Ecto neural progenitor cell (in vitro differentiated cells): Measurements from ENCODE around the gene PSMD11.

Source experiments
- DNase-seq: peaks from one replicate; pipeline ENCODE4 v3.0.0-alpha.2; 2018; ENCODE audit warnings: low spot score

PSMD11 gene

DNA sequence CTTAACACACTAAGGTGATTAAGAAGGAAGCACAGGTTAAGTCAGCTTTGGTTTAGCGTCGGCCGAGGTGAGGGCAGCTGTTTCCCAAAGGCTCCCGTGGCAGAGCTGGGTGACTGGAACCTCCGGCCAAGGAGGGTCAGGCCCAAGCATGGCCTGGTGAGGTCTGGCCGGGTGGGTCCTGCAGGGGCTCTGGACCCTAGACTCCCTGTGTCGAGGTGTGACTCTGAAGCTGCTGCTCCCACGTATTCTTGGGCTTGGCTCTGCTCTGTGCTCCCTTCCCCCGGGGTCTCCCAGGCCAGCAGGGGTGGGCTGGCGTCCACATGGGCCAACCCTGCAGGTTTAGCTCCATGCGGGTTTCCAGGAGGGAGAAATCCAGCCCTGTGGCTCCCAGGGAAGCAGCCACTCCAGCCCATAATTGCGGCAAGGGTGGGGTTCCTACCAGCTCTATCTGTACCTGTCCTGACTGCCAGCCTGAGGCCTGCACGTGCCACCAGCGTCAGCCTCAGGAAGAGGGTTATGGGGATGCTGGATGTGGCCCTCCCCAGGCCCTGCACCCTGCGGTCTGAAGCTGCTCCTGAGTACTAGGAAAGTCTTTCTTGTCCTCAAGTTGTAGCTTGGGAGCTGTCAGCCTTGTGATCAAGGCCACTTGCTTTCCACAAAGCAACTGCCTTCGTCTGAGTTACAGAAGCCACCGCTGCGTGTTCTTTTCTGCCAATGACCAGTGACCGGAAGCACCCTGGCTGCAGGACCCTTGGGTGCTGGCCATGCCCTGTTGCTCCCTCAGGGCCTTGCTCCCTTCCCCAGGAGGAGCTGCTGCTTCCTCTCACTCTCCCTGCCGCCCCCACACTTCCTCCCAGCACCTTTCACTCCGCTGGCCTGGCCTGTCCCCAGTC lies 47.3 kb downstream of the PSMD11 start:
- DNase-seq = no peak

- no peak for DNase-seq
Measured at GRCh38 chr17:32492264-32492589, 47.9 kb downstream of the PSMD11 start.

GRCh38 chr17:32492648-32493289 lies 48.5 kb downstream of the PSMD11 start:
- no peak for DNase-seq

DNA sequence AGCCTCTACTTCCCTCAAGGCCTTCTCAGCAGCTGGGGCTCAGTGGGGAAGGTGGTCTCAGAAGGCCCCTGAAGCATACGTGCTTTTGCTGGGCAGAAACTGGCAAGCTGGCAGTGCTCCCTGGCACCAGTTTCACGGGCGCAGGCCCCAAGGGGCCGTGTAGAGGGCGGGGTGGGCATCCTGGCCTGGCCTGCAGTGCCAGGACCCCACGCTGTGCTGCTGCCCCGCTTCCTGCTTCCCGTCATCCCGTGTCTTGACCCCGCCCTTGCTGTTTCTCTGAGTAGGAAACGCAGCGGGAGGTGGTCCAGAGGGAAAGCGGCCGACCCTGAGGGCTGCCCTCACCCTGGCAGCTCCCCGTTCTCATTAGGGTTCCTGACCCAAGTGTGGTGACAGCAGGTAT lies 49.3 kb downstream of the PSMD11 start:
- no peak for DNase-seq

DNA sequence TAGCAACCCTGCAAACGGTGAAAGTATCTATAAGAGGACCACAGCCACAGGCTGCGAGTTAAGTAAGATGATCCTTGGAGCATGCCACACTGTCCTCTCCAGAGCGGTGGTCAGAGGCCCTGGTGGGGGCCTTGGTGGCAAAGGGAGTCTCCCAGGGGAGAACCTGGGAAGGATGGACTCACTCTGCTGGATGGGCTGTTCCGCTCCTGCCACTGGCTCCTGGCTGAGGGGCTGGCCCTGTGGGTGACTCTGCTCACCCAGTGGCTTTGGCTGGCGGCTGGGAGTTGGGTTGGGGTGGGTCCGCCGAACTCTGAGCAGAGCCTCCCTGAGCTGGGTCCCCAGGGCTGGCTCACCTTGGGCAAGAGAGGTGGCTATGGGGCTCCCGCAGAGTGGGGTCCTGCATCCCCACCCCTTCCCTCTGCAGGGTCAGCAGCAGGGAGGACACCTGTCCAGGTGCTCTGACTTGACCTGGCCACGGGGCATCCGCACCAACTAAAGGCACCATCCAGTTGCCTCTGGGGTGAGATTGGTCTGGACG lies 49.7 kb downstream of the PSMD11 start:
- no peak for DNase-seq

- DNase-seq = no peak
Measured at GRCh38 chr17:32494621-32495358, 50.5 kb downstream of the PSMD11 start.

GRCh38 chr17:32495359-32496231 lies 51.3 kb downstream of the PSMD11 start:
- DNase-seq = no peak

DNA sequence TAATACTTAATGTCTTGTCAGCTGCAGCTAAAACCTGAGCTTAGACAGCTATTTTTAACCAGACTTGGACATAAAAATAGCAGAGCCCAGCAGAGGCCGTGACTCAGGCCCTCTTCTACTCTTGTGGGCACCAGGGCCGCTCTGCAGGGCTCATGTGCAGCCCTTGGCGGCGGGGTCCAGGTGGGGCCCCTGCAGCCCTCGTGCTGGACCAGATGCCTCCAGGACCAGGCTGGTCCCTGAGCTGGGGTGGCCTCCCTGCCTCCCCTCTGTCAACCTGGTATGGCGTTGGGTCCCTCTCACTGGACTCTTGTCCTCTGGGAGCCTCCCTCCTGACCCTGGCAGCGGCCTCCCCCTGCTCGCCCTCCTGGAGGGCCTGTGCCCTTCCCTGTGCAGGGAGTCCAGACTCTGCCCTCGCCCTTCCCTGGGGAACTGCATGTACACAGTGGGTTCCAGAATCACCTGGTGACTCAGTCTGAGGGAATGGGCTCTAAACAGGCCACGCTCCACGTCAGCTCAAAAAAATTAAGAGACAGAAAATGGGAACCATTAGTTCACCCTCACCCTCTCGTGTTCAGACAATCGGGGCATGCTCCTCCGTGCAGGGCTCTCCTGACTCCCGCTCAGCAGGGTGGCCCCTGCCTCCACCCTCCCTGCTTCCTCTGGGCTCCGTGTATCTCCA lies 52.2 kb downstream of the PSMD11 start:
- DNase-seq = no peak

DNA sequence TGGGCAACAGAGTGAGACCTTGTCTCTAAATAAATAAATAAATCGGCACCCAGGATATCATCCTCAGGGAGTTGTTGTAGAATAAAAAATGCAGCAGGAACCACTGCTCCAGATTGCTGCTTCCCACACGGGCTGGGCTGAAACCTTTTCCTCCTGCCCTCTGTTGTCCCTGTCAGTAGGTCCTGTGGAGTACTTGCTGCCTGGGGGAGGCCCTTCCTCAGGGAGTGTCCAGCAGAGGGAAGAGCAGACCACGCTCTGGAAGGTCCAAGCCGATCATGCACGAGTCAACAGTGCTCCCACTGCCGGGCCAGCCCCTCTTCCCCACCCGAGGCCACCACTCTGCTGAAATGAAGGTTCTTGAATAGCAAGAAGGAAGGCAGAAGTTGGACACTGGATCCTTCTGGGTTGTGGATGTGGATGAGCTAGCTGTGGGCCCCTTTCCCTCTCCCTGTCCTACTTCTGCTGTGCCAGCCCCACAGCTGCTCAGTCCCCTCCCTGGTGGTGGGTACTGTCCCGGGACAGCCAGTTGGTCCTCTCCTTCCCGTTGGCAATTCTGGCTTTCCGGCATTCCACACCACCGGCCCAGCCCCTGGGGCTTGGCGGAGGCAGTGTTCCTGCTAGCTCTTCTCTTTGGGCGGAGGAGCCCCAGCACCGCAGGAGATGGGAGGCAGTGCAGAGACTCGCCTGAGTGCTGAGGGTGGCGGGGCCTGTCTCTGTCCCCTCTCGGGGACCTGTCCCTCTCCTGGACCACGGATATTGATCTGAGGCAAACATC lies 53.3 kb downstream of the PSMD11 start:
- DNase-seq = no peak

DNA sequence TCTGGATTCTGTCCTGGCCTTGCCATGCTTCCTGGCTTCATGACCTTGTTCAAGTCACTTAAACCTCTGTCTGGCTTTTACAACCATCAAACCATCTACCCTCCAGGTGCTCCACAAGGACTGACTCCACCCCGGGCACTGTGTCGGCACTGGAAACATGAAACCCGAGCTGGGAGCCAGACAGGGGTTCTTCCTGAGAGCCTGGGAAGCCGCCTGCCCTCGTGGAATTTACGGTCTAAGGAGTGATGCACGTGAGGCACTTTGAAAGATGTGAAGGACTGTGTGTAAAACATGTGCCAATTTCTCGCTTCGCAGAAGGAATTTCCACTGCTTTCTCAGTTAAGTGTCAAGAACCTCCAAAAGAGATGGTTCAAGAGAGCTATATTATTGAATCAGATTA lies 54.1 kb downstream of the PSMD11 start:
- no peak for DNase-seq

DNA sequence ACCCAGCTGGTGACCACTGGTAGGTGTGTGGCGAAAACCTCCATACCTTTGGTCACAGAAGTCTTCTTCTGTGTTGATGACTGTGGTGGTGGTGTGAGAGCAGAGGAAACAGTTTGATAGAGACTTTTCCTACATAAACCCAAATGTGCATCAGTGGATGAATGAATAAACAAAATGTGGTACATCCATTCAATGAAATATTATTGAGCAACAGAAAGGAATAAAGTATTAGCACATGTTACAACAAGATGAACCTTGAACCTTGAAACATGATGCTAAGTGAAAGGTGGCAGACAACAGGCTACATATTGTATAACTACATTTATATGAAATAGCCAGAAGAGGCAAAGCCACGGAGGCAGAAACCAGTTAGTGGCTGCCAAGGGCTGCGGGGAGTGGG lies 57.7 kb downstream of the PSMD11 start:
- DNase-seq = no peak

DNA sequence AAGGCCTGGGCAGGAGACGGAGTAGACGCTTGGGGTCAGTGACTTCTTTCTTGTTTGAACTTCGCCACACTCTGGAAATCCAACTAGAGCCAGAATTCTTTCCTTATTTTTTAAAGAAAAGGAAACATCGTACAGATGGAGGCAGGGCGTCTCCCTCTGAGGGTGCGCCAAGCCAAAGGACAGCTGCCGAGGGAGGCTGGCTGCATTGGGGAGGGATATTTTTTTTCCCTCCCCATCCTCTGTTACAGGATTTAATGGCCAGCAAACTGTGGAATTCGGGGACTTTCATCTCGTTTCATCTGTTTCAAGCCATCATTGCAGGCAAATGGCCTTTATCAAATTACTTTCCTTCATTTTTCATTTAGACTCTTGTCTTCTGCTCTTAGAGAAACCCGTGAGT lies 58.4 kb downstream of the PSMD11 start:
- DNase-seq = no peak

DNA sequence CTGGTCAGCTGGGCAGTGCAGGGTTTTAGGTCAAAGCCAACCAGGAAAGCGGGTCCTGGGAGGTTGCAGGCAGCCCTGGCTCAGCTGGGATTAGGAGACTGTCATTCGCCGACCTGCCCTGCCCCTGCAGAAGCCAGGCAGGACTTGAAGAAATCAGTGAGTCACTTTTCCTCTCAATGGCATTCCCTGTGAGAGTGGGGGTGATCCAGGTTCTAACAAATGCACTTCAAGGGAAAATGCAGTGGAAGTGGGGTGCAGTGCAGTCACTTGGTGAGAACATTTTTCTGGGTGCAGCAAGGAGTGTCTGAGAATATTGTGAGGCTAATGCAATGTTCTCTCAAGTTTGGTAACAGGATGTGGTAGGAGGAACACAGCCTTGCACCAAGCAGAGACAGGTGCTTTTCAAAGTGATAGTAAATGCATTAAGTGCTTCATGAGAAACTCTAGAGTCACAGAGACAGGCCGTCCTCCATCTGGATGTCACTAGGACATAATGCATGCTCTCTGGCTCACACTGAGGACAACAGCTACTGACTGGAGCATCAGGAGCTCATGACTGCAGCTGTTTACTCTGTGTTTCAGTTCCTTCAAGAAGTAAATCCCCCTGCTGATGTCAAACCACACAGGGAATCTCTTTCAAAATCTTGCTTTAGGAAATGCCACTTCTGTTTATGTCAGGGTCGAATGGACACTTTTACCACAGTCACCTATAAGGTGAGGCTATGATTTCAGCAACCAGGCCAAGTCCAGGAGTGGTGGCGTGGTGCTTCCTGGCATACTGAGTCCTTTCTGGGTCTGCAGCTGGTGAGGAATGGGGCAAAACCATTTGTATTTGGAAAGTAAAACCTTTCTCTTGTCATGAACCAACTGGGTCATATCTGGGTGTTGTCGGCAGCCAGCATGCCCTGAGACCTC lies 59.2 kb downstream of the PSMD11 start:
- no peak for DNase-seq

DNA sequence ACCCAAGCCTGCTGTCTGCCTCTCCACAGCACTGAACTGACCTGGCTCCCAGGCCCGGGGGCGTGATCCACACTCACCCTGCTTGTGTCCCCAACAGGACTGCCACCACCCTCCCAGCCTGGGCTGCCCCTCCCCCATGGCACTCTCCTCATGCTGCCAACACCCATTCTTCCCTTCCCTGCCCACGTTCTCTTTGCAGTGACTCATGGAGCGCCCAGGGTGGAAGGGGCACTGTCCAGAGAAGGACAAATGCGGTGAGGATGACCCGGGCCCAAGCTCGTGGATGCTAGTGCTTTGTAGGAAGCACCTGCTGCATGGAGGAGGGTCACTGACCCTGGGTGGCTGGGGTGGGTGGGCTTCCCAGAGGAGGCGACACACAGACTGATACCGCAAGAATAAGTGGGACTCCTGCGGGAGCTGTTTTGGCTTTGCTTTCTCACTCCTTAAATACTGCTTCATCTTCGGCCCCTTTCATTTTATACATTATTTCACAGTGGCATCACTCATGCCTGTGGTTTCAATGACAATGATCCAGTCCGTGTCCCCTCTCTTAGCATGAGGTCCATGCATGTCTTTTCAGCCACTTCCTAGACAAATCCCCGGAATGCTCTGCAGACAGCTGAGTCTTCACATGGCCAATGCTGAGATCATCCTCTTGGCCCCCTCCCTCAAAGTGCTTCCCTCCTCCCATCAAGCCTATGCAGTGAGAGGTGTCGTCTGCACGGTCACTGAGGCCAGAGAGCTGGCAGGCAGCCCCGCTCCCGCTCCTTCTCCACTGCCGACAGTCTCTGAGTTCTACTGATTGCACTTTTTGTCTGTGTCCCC lies 60.1 kb downstream of the PSMD11 start:
- no peak for DNase-seq

- no peak for DNase-seq
Measured at GRCh38 chr17:32508926-32509325, 64.6 kb downstream of the PSMD11 start.

GRCh38 chr17:32510466-32510865 lies 66.2 kb downstream of the PSMD11 start:
- no peak for DNase-seq

- no peak for DNase-seq
Measured at GRCh38 chr17:32512328-32512727, 68.0 kb downstream of the PSMD11 start.

- DNase-seq = no peak
Measured at GRCh38 chr17:32513579-32513978, 69.3 kb downstream of the PSMD11 start.
